HCT116 (cell line): ENCODE results near the gene CYP4F8. TPM values are rescaled to one million over a fixed set of nuclear protein-coding genes. Genes with fewer than 3 reads are reported as not detected.
"Not testable (repeated sequence)": the region's sequence is repeated elsewhere in the genome, so short reads cannot be mapped to it uniquely, and the experiment has no call there.

Experiments used
- ATAC-seq: fragments of 200-7000 bp; cut with Tn5 transposase; 2 replicates; pipeline ENCODE4 v1.9.1; 2020; ENCODE audit warnings: mild to moderate bottlenecking, moderate library complexity
- BruUV-seq: library from RNA; stranded (reverse); fragments of 400-500 nt; replicated peaks from 2 replicates; lab custom pipeline; 2021; lab: Mats Ljungman, UMichigan
- CTCF ChIA-PET: fragments of 300-600 bp; sonication (Branson Sonifier 250); formaldehyde crosslinking; loops from one replicate; lab custom pipeline; 2021; ENCODE audit warnings: antibody characterized with exemption; lab: Charles Lee
- POLR2A ChIA-PET: fragments of 300-600, 350-600 bp; sonication (Branson Sonifier 250); formaldehyde crosslinking; loops from one replicate; lab custom pipeline; 2021; ENCODE audit warnings: antibody characterized with exemption; lab: Charles Lee
- RAD21 ChIA-PET, 2 experiments: fragments of 300-600 bp; sonication (Branson Sonifier 250); formaldehyde crosslinking; loops; one replicate each; lab custom pipeline; 2023; ENCODE audit warnings: low total read pairs in 2 of 2; ENCODE audit not compliant: uncharacterized antibody in 2 of 2, unreplicated experiment in 2 of 2, low non-redundant PET in 1 of 2; lab: Charles Lee
- DNase-seq: peaks from one replicate; pipeline ENCODE4 v3.0.0-alpha.2; 2010; ENCODE audit warnings: low read depth, low spot score
- H2AFZ ChIP-seq: fragments of 200-600 bp; shearing (Covaris generic), sonication (generic); 2 replicates; pipeline ENCODE4 v1.6.1; 2017; ENCODE audit warnings: low read depth, mixed run types, mixed read lengths, antibody characterized with exemption, low read length; ENCODE audit not compliant: poor library complexity, severe bottlenecking
- H3K27ac ChIP-seq: 2 replicates; pipeline ENCODE4 v1.5.1; 2012; ENCODE audit warnings: low read depth, low read length
- H3K27me3 ChIP-seq: fragments of 200-600 bp; sonication (generic); 2 replicates; pipeline ENCODE4 v1.6.1; 2016; ENCODE audit warnings: mixed run types, low read length, mixed read lengths; ENCODE audit not compliant: insufficient read depth
- H3K36me3 ChIP-seq, 2 experiments: fragments of 200-500 bp in 1 of 2; fragments of 200-600 bp in 1 of 2; sonication (Bioruptor generic) in 1 of 2; sonication (generic) in 1 of 2; 2 replicates each; pipeline versions ENCODE4 v1.5.1 to v1.6.1; 2014 to 2016; ENCODE audit warnings: low read length in 2 of 2, inconsistent platforms in 1 of 2, mixed read lengths in 1 of 2, mixed run types in 1 of 2; ENCODE audit not compliant: insufficient read depth in 2 of 2, control insufficient read depth in 1 of 2
- H3K4me1 ChIP-seq, 2 experiments: fragments of 200-600 bp in 1 of 2; sonication (generic) in 1 of 2; 2 replicates each; pipeline versions ENCODE4 v1.5.1 to v1.6.1; 2012 to 2017; ENCODE audit warnings: low read length in 2 of 2, inconsistent platforms in 1 of 2, mild to moderate bottlenecking in 1 of 2, mixed read lengths in 1 of 2, mixed run types in 1 of 2, moderate library complexity in 1 of 2; ENCODE audit not compliant: insufficient read depth in 2 of 2, control insufficient read depth in 1 of 2
- H3K4me2 ChIP-seq: fragments of 200-600 bp; sonication (generic); 2 replicates; pipeline ENCODE4 v1.6.1; 2017; ENCODE audit warnings: mixed run types, low read length, mixed read lengths
- H3K4me3 ChIP-seq, 2 experiments: fragments of 200-600 bp in 1 of 2; sonication (generic) in 1 of 2; replicated peaks in 1 of 2; 2 replicates each; pipeline ENCODE4 v1.5.1; 2011 to 2016; ENCODE audit warnings: low read length in 2 of 2, control low read depth in 1 of 2, low read depth in 1 of 2, mild to moderate bottlenecking in 1 of 2, mixed read lengths in 1 of 2, mixed run types in 1 of 2
- H3K79me2 ChIP-seq: fragments of 200-600 bp; sonication (generic); 2 replicates; pipeline ENCODE4 v1.6.1; 2017; ENCODE audit warnings: mild to moderate bottlenecking, mixed run types, low read length, moderate library complexity, mixed read lengths; ENCODE audit not compliant: insufficient read depth
- H3K9ac ChIP-seq: fragments of 200-600 bp; sonication (generic); 2 replicates; pipeline ENCODE4 v1.6.1; 2016; ENCODE audit warnings: low read length, mixed read lengths
- H3K9me2 ChIP-seq: fragments of 200-600 bp; sonication (generic), shearing (Covaris generic); 2 replicates; pipeline ENCODE4 v1.6.1; 2017; ENCODE audit warnings: mixed run types, mild to moderate bottlenecking, moderate library complexity; ENCODE audit not compliant: insufficient read depth
- H3K9me3 ChIP-seq, 2 experiments: fragments of 200-500 bp in 1 of 2; fragments of 200-600 bp in 1 of 2; sonication (Bioruptor generic) in 1 of 2; sonication (generic) in 1 of 2; 2 replicates each; pipeline ENCODE4 v1.6.1; 2014 to 2017; ENCODE audit warnings: low read length in 2 of 2, mixed read lengths in 2 of 2, inconsistent platforms in 1 of 2, low read depth in 1 of 2, mild to moderate bottlenecking in 1 of 2, mixed run types in 1 of 2, moderate library complexity in 1 of 2; ENCODE audit not compliant: control insufficient read depth in 1 of 2, insufficient read depth in 1 of 2
- H4K20me1 ChIP-seq: fragments of 200-600 bp; sonication (generic), shearing (Covaris generic); 2 replicates; pipeline ENCODE4 v1.6.1; 2017; ENCODE audit warnings: mixed run types, mild to moderate bottlenecking, moderate library complexity; ENCODE audit not compliant: insufficient read depth
- CEBPB ChIP-seq: IDR thresholded peaks from 2 replicates; pipeline ENCODE4 v1.6.1; 2012; ENCODE audit warnings: low read depth
- ELF1 ChIP-seq: IDR thresholded peaks from 2 replicates; pipeline ENCODE4 v1.6.1; 2012; ENCODE audit warnings: low read depth, borderline replicate concordance
- EZH2 ChIP-seq: fragments of 200-600 bp; sonication (generic); IDR thresholded peaks from 2 replicates; pipeline ENCODE4 v1.6.1; 2017; ENCODE audit warnings: antibody characterized with exemption, mixed run types
- EZH2phosphoT487 ChIP-seq: fragments of 200-600 bp; IDR thresholded peaks from 2 replicates; pipeline ENCODE4 v1.6.1; 2018; ENCODE audit warnings: antibody characterized with exemption, borderline replicate concordance
- FOSL1 ChIP-seq: IDR thresholded peaks from 2 replicates; pipeline ENCODE4 v1.6.1; 2012; ENCODE audit warnings: low read depth
- JUND ChIP-seq: IDR thresholded peaks from 2 replicates; pipeline ENCODE4 v1.6.1; 2012
- POLR2A ChIP-seq: IDR thresholded peaks from 2 replicates; pipeline ENCODE4 v1.7.0; 2011; ENCODE audit warnings: borderline replicate concordance; ENCODE audit not compliant: insufficient read depth, insufficient read length; ENCODE audit errors: extremely low read depth
- POLR2AphosphoS5 ChIP-seq: IDR thresholded peaks from 2 replicates; pipeline ENCODE4 v1.6.1; 2011; ENCODE audit warnings: mild to moderate bottlenecking, low read depth, low read length, moderate library complexity
- RAD21 ChIP-seq: IDR thresholded peaks from 2 replicates; pipeline ENCODE4 v1.6.1; 2012; ENCODE audit warnings: low read depth, mild to moderate bottlenecking
- SIN3A ChIP-seq: IDR thresholded peaks from 2 replicates; pipeline ENCODE4 v1.6.1; 2012; ENCODE audit warnings: low read depth
- SP1 ChIP-seq: IDR thresholded peaks from 2 replicates; pipeline ENCODE4 v1.6.1; 2012; ENCODE audit warnings: low read depth
- SRF ChIP-seq: IDR thresholded peaks from 2 replicates; pipeline ENCODE4 v1.6.1; 2012; ENCODE audit warnings: low read depth
- TCF7L2 ChIP-seq: IDR thresholded peaks from 2 replicates; pipeline ENCODE4 v1.7.0; 2011; ENCODE audit warnings: borderline replicate concordance, inconsistent platforms; ENCODE audit not compliant: insufficient read depth, insufficient read length; ENCODE audit errors: extremely low read depth
- YY1 ChIP-seq: IDR thresholded peaks from 2 replicates; pipeline ENCODE4 v1.6.1; 2011; ENCODE audit warnings: low read length, low read depth, moderate library complexity, mild to moderate bottlenecking; ENCODE audit not compliant: insufficient replicate concordance; ENCODE audit errors: extremely low read depth
- ZFX ChIP-seq: fragments of 450-650 bp; IDR thresholded peaks from 2 replicates; pipeline ENCODE4 v1.6.1; 2017
- ZNF274 ChIP-seq: fragments of 200-500 bp; sonication (Bioruptor generic); IDR thresholded peaks from 2 replicates; pipeline ENCODE4 v1.6.1; 2014; ENCODE audit warnings: mild to moderate bottlenecking, low read depth, low read length, inconsistent platforms
- intact Hi-C: fragments of 100-400 bp; cut with micrococcal nuclease; formaldehyde crosslinking; loops from 2 replicates; pipeline ENCODE4 v1.10.0; 2022
- total RNA-seq: library from RNA; stranded (reverse); gene quantifications from one replicate; pipeline ENCODE4 v1.2.1, GENCODE V29; 2021; ENCODE audit not compliant: unreplicated experiment
- TF ChIP-seq, protein P1 (sequence below): IDR thresholded peaks from 2 replicates; pipeline ENCODE4 v1.6.1; 2011; ENCODE audit warnings: mild to moderate bottlenecking, low read length, moderate library complexity; ENCODE audit not compliant: insufficient replicate concordance; ENCODE audit errors: extremely low read depth
- TF ChIP-seq, protein P2 (sequence below): IDR thresholded peaks from 2 replicates; pipeline ENCODE4 v1.6.1; 2012
- TF ChIP-seq, protein P3 (sequence below), 3 experiments: fragments of 200-600 bp in 1 of 3; sonication (generic) in 1 of 3; IDR thresholded peaks in 2 of 3; conservative IDR thresholded peaks in 1 of 3; 2 replicates each; pipeline ENCODE4 v1.5.1; 2012 to 2017; ENCODE audit warnings: low read depth in 2 of 3, low read length in 2 of 3, antibody characterized with exemption in 1 of 3, borderline replicate concordance in 1 of 3, control low read depth in 1 of 3, mild to moderate bottlenecking in 1 of 3, mixed read lengths in 1 of 3, mixed run types in 1 of 3, moderate library complexity in 1 of 3; ENCODE audit not compliant: insufficient read depth in 1 of 3

CYP4F8 gene
- total RNA-seq, 1 experiment from 2014 or later: not detected

DNA sequence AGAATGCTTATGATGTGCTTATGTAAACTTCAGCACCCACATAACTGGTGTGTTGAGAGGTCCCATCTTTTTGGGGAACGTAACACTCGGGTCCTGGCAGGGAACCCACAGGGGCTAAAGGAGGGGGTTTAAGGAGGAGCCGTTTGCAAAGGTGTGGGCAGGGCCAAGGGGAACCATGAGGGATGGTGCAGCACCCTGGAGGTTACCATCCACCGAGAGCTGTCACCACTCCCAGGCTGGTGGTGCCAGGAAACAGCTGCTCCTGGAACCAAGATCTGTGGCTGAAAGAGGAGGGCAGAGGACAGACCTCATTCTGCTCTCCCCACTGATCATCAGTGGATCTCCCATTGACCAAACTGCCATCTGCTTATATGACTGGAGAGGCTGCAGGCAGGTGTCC lies 23.2 kb upstream of the CYP4F8 start:
- Histone ChIP-seq H2AFZ (no peak overlapping the region), H3K4me2 (no peak overlapping the region), H3K4me3 (no peak overlapping the region), H3K27me3 (no peaks in the 10 kb centered on the region), H4K20me1 (no peaks in the 10 kb centered on the region), H3K9me2 (no peaks in the 10 kb centered on the region), H3K4me1 (peaks cover 6 to 24% of the 10 kb centered on the region in 2 experiments), H3K27ac (no peak overlapping the region), H3K9me3 (no peaks in the 10 kb centered on the region), H3K79me2 (no peaks in the 10 kb centered on the region), H3K9ac (no peak overlapping the region), H3K36me3 (no peaks in the 10 kb centered on the region)
- no peak for TF ChIP-seq POLR2A
- no peak for TF ChIP-seq YY1
- TF ChIP-seq JUND: no peak
- no peak for TF ChIP-seq SRF
- TF ChIP-seq ELF1: no peak
- no peak for TF ChIP-seq RAD21
- TF ChIP-seq EZH2phosphoT487: no peak
- no peak for TF ChIP-seq SP1
- TF ChIP-seq POLR2AphosphoS5: no peak
- TF ChIP-seq, protein P1, sequence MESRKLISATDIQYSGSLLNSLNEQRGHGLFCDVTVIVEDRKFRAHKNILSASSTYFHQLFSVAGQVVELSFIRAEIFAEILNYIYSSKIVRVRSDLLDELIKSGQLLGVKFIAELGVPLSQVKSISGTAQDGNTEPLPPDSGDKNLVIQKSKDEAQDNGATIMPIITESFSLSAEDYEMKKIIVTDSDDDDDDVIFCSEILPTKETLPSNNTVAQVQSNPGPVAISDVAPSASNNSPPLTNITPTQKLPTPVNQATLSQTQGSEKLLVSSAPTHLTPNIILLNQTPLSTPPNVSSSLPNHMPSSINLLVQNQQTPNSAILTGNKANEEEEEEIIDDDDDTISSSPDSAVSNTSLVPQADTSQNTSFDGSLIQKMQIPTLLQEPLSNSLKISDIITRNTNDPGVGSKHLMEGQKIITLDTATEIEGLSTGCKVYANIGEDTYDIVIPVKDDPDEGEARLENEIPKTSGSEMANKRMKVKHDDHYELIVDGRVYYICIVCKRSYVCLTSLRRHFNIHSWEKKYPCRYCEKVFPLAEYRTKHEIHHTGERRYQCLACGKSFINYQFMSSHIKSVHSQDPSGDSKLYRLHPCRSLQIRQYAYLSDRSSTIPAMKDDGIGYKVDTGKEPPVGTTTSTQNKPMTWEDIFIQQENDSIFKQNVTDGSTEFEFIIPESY: no peak
- no peak for TF ChIP-seq ZFX
- TF ChIP-seq CEBPB: no peak
- TF ChIP-seq, protein P2, sequence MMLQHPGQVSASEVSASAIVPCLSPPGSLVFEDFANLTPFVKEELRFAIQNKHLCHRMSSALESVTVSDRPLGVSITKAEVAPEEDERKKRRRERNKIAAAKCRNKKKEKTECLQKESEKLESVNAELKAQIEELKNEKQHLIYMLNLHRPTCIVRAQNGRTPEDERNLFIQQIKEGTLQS: no peak
- no peak for TF ChIP-seq SIN3A
- TF ChIP-seq, protein P3, sequence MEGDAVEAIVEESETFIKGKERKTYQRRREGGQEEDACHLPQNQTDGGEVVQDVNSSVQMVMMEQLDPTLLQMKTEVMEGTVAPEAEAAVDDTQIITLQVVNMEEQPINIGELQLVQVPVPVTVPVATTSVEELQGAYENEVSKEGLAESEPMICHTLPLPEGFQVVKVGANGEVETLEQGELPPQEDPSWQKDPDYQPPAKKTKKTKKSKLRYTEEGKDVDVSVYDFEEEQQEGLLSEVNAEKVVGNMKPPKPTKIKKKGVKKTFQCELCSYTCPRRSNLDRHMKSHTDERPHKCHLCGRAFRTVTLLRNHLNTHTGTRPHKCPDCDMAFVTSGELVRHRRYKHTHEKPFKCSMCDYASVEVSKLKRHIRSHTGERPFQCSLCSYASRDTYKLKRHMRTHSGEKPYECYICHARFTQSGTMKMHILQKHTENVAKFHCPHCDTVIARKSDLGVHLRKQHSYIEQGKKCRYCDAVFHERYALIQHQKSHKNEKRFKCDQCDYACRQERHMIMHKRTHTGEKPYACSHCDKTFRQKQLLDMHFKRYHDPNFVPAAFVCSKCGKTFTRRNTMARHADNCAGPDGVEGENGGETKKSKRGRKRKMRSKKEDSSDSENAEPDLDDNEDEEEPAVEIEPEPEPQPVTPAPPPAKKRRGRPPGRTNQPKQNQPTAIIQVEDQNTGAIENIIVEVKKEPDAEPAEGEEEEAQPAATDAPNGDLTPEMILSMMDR (IDR thresholded peaks at IDR 0.05 in 2 of 3, conservative IDR thresholded peaks at IDR 0.05 in 1 of 3; ENCODE audit: borderline replicate concordance in 1 of 3, insufficient read depth in 1 of 3, low read depth in 2 of 3, low read length in 2 of 3): no peak
- no peak for TF ChIP-seq EZH2
- no peak for TF ChIP-seq FOSL1
- no peak for TF ChIP-seq TCF7L2
- TF ChIP-seq ZNF274: no peak
- ATAC-seq (no peak), DNase-seq (no peak)
- CTCF ChIA-PET: no interaction called here
- POLR2A ChIA-PET: no interaction called here
- intact Hi-C loops: no loop called here
- no TSS peak for BruUV-seq
- RAD21 ChIA-PET: no interaction called here

DNA sequence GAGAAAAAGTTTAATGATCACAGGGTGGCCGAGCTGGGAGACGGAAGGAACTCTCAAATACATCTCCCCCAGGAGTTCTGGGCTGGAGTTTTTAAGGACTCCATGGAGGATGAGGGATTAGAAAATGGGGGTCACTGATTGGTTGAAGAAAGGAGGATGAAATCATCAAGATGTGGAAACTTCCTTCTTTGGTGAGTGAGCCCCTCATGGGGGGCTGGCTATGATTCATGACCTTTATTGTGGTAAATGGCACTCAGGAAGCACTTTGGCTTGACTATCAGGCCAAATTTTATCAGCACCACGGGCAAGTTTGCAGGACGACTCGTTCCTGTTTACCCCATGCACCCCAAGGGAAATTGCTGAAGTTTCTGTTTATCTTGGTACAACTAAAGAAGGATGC lies 22.5 kb upstream of the CYP4F8 start:
- POLR2A ChIA-PET: not testable (repeated sequence)

More for the DNA sequence above, 22.5 kb upstream of the CYP4F8 start:
- H3K36me3 ChIP-seq, H2AFZ ChIP-seq, RAD21 ChIA-PET, BruUV-seq, H3K4me2 ChIP-seq, H3K27ac ChIP-seq, H3K79me2 ChIP-seq, H3K27me3 ChIP-seq, DNase-seq, H3K4me3 ChIP-seq, H4K20me1 ChIP-seq, CTCF ChIA-PET, H3K9me3 ChIP-seq, ATAC-seq, H3K9me2 ChIP-seq, H3K9ac ChIP-seq, intact Hi-C loops: not testable (repeated sequence)
- peaks cover 6 to 24% of the 10 kb centered on the region in 2 experiments for H3K4me1 ChIP-seq
